Suprapubic skin (tissue), 4 donors: ENCODE measurements around the gene MAGI1.

Experiments used
- POLR2A ChIP-seq, 2 donors: fragments of 450-650 bp; IDR thresholded peaks; one replicate each; pipeline ENCODE4 v1.6.1; 2017; ENCODE audit warnings: antibody characterized with exemption in 2 of 2, mild to moderate bottlenecking in 2 of 2, moderate library complexity in 2 of 2
- POLR2AphosphoS5 ChIP-seq, 3 donors: sonication (generic); formaldehyde crosslinking; IDR thresholded peaks; one replicate each; pipeline ENCODE4 v1.6.1; 2017; ENCODE audit warnings: antibody characterized with exemption in 3 of 3
- TF ChIP-seq, protein P1 (sequence below), 2 donors: fragments of 200-600 bp in 1 of 2; fragments of 450-650 bp in 1 of 2; sonication (generic) in 1 of 2; IDR thresholded peaks; one replicate each; pipeline ENCODE4 v1.5.1; 2016 to 2019; ENCODE audit warnings: antibody characterized with exemption in 2 of 2, mild to moderate bottlenecking in 1 of 2, moderate library complexity in 1 of 2

DNA sequence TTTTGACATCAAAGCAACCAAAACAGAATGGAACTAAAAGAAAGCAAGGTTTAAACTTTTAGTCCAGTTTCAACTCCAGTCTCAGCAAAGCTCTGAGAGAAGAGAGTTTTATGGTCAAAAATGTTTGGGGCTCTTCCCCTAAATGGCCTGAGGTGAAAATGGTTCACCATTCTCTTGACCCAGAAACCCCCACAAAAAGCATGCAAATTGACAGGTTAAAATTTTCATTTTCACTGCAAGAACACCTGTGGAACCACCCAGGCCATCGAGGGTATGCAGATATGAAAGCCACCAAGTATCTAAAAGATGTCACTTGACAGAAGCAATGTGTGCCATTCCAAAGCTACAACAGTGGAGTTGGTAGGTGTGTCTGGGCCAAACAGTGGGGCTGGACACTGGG, 195.0 kb downstream of the MAGI1 start:
- TF ChIP-seq POLR2AphosphoS5 (IDR thresholded peaks at IDR 0.05): no peak
- TF ChIP-seq POLR2A (IDR thresholded peaks at IDR 0.05): no peak
- TF ChIP-seq, protein P1, sequence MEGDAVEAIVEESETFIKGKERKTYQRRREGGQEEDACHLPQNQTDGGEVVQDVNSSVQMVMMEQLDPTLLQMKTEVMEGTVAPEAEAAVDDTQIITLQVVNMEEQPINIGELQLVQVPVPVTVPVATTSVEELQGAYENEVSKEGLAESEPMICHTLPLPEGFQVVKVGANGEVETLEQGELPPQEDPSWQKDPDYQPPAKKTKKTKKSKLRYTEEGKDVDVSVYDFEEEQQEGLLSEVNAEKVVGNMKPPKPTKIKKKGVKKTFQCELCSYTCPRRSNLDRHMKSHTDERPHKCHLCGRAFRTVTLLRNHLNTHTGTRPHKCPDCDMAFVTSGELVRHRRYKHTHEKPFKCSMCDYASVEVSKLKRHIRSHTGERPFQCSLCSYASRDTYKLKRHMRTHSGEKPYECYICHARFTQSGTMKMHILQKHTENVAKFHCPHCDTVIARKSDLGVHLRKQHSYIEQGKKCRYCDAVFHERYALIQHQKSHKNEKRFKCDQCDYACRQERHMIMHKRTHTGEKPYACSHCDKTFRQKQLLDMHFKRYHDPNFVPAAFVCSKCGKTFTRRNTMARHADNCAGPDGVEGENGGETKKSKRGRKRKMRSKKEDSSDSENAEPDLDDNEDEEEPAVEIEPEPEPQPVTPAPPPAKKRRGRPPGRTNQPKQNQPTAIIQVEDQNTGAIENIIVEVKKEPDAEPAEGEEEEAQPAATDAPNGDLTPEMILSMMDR (IDR thresholded peaks at IDR 0.05): no peak
